GM21390 (cell line): ENCODE measurements around the gene CEP83.
"Not testable (repeated sequence)": the region's sequence is repeated elsewhere in the genome, so short reads cannot be mapped to it uniquely, and the experiment has no call there.

Experiments
- ATAC-seq: cut with Tn5 transposase; IDR thresholded peaks from one replicate; pipeline ENCODE4 v1.9.1; 2021; ENCODE audit not compliant: unreplicated experiment

Gene CEP83

DNA sequence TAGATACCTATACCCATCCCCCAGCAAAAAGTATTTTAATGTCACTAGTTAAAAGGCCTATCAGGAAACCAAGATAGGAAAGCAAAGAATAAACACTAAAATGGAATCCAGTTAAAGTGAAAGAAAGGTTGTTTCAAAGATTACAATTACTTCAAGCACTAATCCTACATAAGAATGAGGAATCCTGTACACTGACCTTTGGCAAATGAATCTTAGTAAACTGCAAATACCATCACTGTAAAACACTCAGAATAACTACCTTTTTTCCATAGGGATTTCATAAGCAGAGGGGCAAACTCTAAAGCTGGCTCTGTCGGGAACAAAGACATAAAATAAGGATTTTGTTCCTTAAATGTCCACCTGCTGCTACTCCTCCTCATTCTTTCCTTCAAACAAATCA lies 25.9 kb downstream of the CEP83 start:
- ATAC-seq = no peak

DNA sequence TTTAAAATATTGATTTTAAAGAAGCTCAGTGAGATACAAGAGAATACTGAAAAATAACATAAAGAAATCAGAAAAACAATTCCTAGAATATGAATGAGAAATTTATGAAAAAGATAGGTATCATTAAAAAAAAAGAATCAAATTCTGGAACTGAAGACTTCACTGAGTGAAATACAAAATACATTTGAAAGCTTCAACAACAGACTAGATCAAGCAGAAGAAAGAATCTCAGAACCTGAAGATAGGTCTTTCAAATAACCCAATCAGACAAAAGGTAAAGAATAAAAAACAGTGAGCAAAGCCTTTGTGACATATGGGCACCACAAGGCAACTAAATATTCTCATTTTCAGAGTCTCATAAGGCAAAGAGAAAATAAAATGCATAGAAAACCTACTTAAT lies 29.4 kb downstream of the CEP83 start:
- ATAC-seq = no peak

DNA sequence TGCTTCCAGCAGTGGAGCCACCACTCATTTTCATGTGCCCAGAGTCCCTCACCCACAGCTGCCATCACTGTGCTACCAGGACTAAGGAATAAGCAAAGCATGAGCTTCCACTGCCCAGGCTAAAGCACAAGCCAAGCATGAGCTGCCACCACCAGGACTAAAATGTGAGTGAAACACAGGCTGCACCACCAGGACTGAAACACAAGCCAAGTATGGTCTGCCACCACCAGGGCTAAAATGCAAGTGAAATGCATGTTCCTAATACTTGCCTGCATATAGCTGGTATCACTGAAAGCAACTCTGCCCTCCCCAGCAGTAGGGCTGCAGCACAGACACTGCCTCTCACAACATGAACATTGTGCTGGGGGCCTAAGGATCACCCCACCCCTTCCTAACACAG lies 30.0 kb downstream of the CEP83 start:
- no peak for ATAC-seq

DNA sequence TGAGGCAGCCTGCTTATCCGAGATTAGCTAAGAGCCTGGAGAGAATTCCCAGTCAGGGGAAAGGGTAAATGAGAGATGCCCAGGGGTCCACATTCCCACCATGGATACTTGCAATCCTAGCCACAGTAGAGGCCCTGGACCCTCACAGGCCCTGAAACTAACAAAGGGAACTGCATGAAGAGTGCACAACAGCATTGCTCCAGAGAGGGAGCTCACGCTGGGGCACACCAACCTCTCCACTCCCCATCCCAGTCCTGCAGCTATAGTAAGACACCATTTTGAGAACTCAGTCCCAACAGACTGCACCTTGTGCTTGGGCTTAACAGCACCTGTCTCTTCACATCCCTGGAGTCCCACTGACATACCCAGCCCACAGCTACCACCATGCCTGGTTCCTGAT lies 30.5 kb downstream of the CEP83 start:
- no peak for ATAC-seq

DNA sequence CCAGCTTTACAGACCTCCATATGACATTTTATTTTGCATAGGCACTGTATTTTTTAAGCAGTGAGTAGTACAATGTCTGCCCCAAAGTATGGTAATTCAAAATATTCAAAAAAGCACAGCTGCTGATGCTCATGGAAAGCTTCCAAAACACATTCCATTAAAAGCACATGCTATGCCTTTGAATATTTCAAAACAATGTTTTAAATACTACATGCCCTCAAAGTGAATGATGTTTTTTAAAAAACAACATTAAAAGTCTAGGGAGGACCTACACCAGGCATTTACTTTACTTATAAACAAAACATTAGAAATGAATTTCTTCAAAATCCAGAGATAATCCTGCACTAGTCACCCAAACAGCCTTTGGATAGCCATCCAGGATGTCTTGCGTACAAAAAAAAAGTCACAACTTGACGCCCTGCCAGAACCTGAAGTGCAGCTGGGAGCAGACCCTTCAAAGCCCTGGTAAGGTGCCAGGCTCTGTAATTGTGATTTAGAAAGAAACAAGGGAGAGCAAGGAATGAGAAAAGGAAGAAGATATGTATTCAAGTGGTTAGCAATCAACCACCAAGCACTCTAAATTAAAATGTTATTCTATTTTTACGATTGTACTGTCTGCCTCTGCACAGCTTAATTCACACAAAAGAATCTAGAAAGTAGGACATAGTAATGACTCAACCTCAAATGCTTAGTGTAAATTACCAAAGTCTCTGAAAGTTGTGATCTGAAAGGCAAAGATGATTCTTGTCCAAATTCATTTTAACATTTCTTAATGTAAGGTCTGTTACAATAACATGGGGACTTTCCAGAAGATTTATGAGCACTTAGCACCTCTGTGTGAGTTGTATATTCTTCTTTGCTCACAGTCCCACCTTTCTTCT lies 31.9 kb downstream of the CEP83 start:
- ATAC-seq = no peak

DNA sequence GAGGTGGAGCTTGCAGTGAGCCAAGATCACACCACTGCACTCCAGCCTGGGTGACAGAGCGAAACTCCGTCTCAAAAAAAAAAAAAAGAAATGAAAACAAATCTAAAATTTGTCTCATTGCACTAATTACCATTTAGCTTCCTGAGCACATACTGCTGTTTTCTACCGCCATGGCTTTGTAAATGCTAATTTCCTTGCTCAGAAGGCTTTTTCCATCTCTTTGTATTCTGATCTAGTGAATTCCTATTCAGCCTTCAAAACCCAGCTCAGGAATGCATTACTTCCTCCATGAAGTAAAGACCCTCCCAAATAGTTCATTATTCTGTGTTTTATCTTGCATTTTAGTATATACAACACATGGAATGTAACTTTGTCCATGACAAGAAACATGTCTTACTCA lies 33.6 kb downstream of the CEP83 start:
- no peak for ATAC-seq

DNA sequence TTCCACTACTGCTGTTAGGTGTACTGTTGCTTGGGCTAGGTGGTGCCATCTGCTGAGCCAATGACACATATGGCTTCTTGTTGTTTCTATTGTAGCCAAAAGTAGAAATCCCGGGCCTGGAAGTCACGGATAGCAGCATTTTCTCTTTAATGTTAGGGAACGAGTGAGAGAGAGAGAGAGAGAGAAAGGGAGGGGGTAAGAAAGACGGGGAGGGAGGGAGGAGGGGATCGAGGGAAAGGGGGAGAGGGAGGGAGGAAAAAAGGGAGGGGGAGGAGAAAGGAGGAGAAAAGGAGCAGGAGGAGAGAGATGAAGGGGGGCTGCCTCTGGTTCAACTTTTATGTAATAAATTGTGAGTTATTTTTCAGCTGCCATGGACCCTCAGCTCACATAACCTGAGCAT lies 34.8 kb downstream of the CEP83 start:
- ATAC-seq = not testable (repeated sequence)

DNA sequence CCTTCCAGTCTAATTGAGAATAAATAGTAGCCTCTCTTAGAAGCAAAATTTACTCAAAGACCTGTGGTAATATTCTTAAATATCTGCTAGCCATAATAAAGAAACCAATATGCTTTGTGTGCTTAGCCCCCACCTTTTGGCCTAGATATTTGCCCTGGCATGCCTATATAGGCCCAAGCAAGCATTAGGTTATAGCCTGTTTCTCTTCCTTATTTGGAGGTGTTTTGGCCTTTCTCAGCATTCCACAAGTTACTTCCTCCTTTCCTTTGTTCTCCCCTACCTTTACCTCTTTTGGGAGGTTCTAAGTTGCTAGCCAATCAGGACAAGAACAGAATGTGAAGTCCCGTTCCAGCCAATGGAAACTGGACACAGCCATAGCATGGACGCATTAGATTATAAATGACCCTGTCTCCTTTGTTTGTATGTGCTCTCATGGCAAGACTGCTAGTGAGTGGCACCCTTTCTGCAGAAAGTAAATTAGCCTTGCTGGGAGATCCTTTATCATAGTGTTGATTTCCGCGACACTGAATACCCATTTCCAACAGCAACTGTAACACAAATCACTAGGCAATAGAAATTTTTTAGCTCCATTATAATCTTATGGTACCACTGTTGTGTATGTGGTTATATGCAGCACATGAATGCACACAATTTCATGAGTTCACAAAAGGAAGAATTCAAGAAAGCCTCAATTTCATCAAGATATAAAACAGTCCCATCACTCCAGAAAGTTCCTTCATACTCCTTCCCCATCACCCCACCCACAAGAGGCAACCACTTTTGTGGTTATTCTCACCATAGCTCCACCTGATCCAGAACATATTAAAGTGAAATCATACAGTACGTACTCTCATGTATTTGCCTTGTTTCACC lies 37.6 kb downstream of the CEP83 start:
- no peak for ATAC-seq

DNA sequence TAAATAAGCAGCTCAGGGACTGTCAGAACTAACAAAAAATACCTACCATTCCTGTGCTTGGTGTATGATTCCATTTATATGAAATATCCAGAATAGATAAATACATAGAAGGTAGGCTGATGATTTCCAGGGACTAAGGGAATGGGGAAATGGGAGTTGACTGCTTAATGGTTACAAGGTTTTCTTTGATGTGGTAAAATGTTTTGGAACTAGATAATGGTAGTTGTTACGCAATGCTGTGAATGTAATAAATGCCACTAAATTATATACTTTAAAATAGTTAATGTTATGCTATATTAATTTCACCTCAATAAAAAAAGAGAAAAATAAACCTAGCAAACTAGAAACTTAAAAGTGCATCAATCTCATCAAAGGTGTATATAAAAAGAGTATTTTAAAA lies 41.1 kb downstream of the CEP83 start:
- no peak for ATAC-seq

DNA sequence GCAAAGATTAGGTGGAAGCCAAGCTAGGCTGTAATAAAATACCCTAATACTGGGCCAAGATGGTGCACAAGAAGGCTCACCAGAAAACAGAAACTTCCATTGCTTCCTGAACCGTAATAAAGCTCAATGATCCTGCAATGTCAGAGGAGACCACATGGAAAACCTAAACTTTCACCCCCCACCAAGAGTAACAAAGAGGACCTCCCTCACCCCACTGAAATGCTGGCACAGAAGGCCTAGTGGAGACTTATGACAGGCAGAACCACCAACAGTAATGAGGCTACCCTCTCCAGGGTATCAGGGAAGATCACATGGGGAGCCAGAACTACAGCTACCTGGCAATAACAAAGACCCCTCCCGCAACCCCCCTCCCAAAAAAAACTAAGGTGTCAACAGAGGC lies 43.1 kb downstream of the CEP83 start:
- ATAC-seq = no peak

DNA sequence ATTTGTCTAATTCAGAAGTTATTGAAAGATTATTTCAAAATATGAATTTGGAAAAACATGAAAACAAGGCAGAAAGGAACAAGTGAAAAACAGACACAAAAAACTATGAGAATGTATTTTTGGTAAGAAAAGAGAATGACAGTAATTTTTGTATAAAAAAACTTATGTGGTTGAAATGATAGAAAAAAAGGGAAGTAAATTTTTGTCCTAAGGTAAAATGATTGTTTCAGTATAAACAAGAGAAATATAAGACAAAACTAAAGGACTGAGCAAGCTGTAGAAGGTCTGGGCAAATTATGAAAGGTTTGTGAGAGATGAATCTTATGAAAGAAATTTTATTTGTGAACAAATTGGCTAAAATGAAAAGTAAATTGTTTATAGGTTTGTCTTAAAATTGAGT lies 44.6 kb downstream of the CEP83 start:
- ATAC-seq = no peak

DNA sequence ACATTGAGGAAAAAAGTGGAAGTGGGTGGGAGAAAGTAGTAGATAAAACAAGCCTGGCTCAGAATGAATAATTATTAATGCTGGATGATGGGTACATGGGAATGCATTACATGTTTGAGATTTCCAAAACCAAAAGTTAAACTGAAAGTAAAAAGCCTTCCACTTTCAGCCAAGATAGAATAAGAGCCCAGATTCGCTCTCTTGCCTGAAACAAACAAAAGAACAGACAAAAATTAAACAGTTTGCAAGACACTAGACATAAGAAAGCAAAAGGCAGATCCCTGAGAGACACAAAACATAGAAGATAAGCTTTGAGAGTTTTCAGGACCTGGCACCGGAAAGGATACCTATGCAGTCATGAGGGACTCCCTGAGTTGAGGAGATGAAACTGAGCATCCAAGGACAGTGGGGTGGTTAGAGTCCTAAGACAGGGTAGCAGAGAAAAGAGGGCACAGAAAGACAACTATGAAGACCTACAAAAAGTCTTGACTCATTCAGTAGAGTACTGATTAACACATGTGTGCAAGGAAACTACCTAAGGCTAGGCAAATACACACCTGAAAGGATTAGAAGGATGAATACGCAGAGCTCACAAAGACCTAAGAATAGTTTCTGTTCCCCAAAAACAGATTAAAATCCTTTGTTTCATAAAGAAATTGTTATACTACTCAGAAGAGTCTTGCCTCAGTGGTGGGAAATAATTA lies 54.1 kb downstream of the CEP83 start:
- peak; percentile 79 for ATAC-seq

DNA sequence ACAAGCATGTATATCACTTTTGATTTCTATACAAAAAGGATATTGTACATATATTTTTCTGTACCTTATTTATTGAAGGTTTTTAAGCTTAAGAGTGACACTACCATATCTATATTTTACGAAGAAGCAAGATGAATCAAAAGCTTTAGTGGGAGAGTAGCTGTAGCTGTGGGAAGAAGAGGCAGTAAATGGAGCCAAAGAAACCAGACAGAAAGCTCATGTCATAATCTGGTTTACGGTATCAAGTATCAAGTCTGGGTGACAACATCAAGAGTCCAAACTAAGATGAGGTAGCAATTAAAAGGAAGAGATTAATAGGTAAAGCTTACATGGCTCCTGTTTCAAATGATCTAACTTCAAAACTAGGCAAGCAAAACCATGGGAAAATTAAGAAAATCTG lies 54.8 kb downstream of the CEP83 start:
- ATAC-seq = no peak

DNA sequence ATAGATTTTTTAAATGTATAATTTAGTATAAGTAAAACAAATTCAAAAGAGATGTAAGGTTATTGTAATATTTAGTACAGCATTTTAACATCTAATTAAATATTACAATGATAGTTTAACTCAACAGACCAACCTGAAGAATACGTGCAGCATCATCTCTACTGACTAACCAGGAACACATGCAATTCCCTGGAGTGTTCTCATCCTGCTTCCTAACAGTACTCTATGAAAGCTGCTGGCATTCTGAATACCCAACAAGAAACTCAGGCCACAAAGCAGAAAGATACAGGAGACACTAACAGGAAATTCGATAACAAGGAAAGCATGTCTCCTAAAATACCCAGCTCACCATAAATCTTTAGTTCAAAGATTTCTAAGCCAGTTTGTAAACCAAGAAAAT lies 58.3 kb downstream of the CEP83 start:
- ATAC-seq = no peak

DNA sequence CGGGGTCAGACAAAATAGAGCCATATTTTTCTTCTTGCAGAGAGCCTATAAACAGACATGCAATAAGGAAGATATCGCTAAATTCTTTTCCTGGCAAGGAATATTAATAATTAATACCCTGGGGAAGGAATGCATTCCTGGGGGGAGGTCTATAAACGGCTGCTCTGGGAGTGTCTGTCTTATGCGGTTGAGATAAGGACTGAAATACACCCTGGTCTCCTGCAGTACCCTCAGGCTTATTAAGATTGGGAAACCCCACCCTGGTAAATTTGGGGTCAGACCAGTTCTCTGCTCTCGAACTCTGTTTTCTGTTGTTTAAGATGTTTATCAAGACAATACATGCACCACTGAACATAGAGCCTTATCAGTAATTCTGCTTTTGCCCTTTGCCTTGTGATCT lies 61.0 kb downstream of the CEP83 start:
- ATAC-seq = not testable (repeated sequence)

DNA sequence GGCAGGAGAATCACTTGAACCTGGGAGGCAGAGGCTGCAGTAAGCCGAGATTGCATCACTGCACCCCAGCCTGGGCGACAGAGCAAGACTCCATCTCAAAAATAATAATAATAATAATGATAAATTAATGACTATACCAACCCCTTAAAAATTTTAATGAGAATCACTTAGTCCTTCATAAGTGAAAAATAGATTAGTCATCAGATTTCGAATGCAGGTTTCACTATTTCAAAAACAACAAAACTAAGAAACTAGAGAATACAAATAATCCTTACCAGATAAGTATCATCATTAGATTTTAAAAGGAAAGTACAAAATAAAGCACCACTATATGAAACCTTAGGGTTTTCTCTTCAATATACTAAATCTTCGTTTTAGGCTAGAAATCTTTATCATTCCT lies 62.3 kb downstream of the CEP83 start:
- no peak for ATAC-seq

DNA sequence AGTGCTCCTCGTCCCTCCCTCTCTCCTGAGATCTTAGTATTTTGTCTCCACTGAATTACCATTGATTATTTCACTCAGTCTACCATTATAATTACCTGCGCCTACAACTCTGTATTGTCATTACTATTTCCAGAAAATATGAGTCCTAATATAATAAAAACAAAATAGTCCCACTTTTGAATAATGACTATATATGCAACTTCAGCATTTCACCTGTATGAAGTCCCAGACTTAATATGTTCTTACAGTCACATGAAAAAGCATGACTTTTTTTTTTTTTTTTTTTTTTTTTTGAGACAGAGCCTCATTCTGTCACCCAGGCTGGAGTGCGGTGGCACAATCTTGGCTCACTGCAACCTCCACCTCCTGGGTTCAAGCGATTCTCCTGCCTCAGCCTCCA lies 63.7 kb downstream of the CEP83 start:
- ATAC-seq = not testable (repeated sequence)

DNA sequence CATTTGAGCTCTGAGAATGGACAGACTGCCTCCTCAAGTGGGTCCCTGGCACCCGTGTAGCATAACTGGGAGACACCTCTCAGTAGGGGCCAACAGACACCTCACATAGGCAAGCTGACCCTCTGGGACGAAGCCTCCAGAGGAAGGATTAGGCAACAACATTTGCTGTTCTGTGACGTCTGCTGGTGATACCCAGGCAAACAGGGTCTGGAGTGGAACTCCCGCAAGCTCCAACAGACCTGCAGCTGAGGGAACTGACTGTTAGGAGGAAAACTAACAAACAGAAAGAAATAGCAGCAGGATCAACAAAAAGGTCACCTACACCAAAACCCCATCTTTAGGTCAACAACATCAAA lies 69.6 kb downstream of the CEP83 start:
- ATAC-seq = no peak

DNA sequence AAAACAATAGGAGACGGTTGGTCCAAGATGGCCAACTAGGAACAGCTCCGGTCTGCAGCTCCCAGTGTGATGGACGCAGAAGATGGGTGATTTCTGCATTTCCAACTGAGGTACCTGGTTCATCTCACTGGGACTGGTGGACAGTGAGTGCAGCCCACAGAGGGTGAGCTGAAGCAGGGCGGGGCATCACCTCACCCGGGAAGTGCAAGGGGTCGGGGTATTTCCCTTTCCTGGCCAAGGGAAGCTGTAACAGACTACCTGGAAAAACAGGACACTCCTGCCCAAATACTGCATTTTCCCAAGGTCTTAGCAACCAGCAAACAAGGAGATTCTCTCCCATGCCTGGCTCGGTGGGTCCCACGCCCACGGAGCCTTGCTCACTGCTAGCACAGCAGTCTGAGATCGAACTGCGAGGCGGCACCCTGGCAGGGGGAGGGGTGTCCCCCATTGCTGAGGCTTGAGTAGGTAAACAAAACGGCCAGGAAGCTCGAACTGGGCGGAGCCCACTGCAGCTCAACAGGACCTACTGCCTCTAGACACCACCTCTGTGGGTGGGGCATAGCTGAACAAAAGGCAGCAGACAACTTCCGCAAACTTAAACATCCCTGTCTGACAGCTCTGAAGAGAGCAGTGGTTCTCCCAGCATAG lies 70.1 kb downstream of the CEP83 start:
- not testable (repeated sequence) for ATAC-seq

DNA sequence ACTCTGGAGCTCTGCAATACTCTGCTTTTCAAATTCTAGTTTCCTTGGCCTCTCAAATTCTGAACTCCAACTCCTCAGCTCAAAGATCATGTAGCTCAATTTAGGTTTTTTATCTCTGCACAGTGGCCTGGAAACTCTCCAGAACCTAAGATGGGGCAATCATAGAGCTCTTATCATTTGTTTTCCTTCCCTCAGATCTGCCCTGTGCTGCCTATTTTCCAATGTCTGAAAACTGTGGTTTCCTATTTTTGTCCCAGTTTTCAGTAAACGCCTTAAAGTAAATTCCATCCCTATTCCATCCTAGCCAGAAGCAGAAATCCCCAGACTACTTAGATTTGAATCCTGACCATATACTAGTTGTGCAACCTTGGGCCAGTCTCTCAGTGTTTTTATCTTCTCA lies 73.2 kb downstream of the CEP83 start:
- ATAC-seq = no peak

DNA sequence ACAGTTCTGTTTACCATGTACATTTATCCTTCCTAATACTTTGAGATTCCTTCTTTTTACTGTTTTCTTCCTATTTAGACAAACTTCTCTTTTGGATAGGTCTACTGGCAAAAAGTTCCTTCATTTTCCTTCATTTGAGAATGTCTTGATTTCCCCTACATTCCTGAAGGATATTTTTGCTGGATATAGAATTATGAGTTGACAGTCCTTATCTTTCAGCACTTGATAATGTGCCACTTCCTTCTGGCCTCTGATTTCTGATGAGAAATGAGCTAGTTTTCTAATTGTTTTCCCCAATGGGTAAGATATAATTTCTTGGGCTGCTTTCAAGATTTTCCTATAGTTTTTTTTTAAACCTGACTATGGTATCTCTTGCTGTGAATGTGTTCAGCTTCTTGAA lies 75.6 kb downstream of the CEP83 start:
- ATAC-seq = no peak
